NT2/D1 (cell line): Measurements from ENCODE around the gene FBH1.
"Not testable (repeated sequence)": the region's sequence is repeated elsewhere in the genome, so short reads cannot be mapped to it uniquely, and the experiment has no call there.

Source experiments
- DNase-seq: peaks from one replicate; pipeline ENCODE4 v3.0.0-alpha.2; 2011; ENCODE audit warnings: low read depth, low spot score
- H3K27me3 ChIP-seq: 2 replicates; pipeline ENCODE4 v1.6.0; 2011; ENCODE audit warnings: mild to moderate bottlenecking; ENCODE audit not compliant: insufficient read length, insufficient read depth
- H3K36me3 ChIP-seq: 2 replicates; pipeline ENCODE4 v1.6.1; 2011; ENCODE audit warnings: mild to moderate bottlenecking, low read length, mixed read lengths; ENCODE audit not compliant: insufficient read depth, insufficient read length
- H3K4me1 ChIP-seq: 2 replicates; pipeline ENCODE4 v1.5.1; 2011; ENCODE audit not compliant: insufficient read depth, insufficient read length
- H3K4me3 ChIP-seq: 2 replicates; pipeline ENCODE4 v1.5.1; 2011; ENCODE audit warnings: low read depth; ENCODE audit not compliant: insufficient read length
- H3K9ac ChIP-seq: 2 replicates; pipeline ENCODE4 v1.6.0; 2011; ENCODE audit warnings: low read depth; ENCODE audit not compliant: insufficient read length
- H3K9me3 ChIP-seq: 2 replicates; pipeline ENCODE4 v1.5.1; 2011; ENCODE audit warnings: mild to moderate bottlenecking, low read length; ENCODE audit not compliant: insufficient read depth
- SUZ12 ChIP-seq: IDR thresholded peaks from 2 replicates; pipeline ENCODE4 v1.6.1; 2011; ENCODE audit not compliant: insufficient read length, insufficient read depth; ENCODE audit errors: extremely low read depth
- YY1 ChIP-seq: IDR thresholded peaks from 2 replicates; pipeline ENCODE4 v1.6.1; 2011; ENCODE audit not compliant: insufficient read length, insufficient read depth
- ZNF274 ChIP-seq: IDR thresholded peaks from 2 replicates; pipeline ENCODE4 v1.6.1; 2011; ENCODE audit warnings: mild to moderate bottlenecking, low read depth, low read length

The FBH1 gene

DNA sequence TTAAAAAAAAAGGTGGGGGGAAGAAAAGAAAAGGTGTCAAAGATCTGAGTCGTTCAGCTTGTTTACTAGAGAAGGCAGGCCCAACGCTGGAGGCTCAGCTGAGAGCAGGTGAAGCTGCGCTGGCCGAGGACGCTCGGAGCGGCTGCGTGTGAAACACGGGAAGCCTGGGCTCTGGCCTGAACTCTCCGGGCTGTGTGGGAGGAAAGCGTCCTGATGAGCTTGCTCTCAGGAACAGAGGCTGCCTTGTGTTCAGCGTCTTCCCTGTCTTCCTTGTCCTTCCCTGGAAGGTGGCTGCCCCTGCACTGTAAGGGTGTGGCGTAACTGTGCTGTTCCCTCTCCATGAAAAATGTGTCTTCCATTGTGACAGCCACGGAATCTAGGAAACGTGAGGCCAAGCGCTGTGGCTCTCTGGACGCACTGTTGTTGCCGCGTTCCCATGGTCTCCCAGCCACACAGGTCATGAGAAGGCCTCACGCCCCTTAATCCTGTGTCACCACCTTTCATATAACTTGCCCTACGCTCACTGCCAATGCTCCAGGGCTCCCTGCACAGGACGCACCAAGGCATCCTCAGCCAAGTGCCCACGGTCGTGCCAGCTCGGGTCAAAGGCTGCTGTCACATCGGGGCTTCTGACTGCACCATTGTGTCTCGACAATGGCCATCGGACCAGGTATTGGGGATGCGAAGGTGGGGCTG, 71.5 kb downstream of the FBH1 start:
- no peak for DNase-seq
- Histone ChIP-seq H3K4me3 (no peak overlapping the region), H3K36me3 (no peaks in the 10 kb centered on the region), H3K4me1 (no peaks in the 10 kb centered on the region), H3K9ac (no peak overlapping the region), H3K9me3 (no peaks in the 10 kb centered on the region), H3K27me3 (no peaks in the 10 kb centered on the region)
- TF ChIP-seq SUZ12, result no peak
- no peak for TF ChIP-seq ZNF274

DNA sequence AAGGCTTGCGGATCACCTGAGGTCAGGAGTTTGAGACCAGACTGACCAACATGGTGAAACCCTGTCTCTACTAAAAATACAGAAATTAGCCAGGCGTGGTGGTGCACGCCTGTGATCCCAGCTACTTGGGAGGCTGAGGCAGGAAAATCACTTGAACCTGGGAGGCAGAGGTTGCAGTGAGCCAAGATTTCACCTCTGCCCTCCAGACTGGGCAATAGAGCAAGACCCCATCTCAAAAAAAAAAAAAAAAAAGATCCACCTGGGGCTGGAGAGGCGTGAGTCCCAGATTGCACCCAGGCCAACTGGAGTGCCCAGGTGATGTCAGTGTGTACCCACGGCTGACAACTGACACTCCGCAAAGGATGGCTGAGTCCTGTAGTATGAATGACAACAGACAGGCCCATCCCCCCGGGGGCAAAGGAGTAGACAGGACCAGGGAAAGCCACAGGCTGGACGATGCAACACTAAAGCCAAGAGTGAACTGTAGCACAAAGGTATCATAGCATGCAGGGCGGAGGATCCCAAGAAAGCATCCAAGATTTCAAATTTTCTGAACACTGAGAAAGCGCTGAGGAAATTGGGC, 72.4 kb downstream of the FBH1 start:
- H3K27me3 ChIP-seq, H3K4me1 ChIP-seq, H3K4me3 ChIP-seq, H3K36me3 ChIP-seq, H3K9ac ChIP-seq, DNase-seq, H3K9me3 ChIP-seq: not testable (repeated sequence)

DNA sequence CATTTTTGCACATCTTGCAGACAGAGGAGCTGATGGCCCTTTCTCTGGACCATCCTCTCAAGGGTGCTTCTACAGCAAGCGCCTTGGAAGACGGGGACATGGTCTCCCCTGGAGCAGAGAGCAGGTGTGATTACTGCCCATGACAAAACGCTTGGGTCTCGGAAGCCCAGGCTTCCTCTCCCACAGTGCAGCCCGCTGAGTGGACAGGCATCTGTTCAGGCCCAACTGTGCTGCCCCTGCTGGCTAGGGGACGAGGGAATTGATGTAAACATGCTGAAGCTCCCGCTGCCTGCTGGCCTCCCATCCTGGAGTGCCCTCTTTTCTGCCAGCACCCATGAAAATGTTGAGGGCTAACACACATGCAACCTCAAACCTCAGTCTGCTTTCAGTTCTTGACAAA, 73.0 kb downstream of the FBH1 start:
- Histone ChIP-seq H3K36me3 (no peaks in the 10 kb centered on the region), H3K4me3 (no peak overlapping the region), H3K9me3 (no peaks in the 10 kb centered on the region), H3K4me1 (no peaks in the 10 kb centered on the region), H3K27me3 (no peaks in the 10 kb centered on the region), H3K9ac (no peak overlapping the region)
- TF ChIP-seq SUZ12 (no peak), ZNF274 (no peak), YY1 (no peak)
- no peak for DNase-seq

DNA sequence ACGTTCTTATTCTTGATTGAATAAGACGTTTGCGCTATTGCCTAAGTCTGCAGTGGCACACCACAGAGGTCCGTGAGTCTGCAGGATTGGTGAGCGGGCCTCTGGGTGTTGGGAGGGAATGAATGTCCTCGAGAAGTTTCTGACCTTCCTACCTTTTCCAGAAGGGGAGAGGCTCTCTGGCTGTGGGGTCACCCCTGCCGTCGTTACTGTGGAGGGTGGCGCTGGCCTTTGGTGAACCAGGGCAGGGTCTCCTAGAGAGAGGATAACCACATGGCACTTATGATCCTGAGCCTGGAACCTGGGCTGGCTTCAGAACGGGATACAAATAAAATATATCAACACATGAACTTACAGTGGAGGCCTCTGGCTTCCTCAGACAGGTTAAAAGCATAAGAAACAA, 73.5 kb downstream of the FBH1 start:
- no peaks in the 10 kb centered on the region for H3K36me3 ChIP-seq

DNA sequence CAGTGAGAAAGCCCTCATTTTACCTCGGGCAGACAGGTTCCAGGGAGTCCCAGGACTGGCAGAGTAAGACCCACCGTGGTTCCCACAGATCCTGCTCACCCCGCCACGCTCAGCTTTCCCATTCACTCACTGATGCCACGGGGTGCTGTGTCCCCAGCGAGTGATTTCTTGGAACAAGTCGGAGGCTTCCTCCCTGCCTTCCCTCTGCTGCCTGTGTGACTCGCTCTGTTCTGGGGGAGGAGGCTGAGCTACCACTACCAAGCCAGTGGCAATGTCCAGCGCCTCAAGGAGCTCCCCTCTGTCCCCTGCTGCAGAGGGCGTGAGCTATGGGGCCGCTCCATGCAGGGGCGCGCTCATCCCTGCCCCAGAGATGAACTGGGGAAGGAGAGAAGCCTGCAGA, 74.7 kb downstream of the FBH1 start:
- Histone ChIP-seq H3K9ac (no peak overlapping the region), H3K27me3 (no peaks in the 10 kb centered on the region), H3K36me3 (no peaks in the 10 kb centered on the region), H3K9me3 (no peaks in the 10 kb centered on the region), H3K4me3 (no peak overlapping the region), H3K4me1 (no peaks in the 10 kb centered on the region)
- TF ChIP-seq SUZ12, result no peak
- TF ChIP-seq ZNF274, result no peak
- no peak for TF ChIP-seq YY1
- no peak for DNase-seq

More for the DNA sequence above, 73.5 kb downstream of the FBH1 start:
- TF ChIP-seq YY1 (no peak), ZNF274 (no peak)
- no peak for DNase-seq
- no peak overlapping the region for H3K9ac ChIP-seq
- H3K27me3 ChIP-seq, result no peaks in the 10 kb centered on the region
- no peaks in the 10 kb centered on the region for H3K4me1 ChIP-seq
- no peak overlapping the region for H3K4me3 ChIP-seq
- H3K9me3 ChIP-seq, result no peaks in the 10 kb centered on the region

DNA sequence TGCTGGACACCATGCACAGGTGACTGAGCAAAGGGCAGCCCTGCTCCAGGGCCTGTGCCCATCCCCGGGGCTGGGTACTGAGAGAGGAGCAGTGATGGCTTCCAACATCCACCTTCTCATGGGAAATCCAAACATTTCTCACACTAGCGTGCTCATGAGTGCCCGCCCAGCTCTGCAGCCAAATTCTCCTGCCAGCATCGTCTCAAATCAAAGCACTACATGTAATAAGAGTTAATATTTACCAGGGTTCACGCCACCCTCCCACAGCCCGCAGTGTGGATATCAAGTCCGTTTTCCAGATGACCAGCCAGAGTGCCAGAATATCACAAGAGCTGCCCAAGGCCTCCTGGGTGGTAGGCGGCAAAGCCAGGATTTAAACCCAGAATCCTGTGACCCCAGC, 75.2 kb downstream of the FBH1 start:
- no peaks in the 10 kb centered on the region for H3K4me1 ChIP-seq

DNA sequence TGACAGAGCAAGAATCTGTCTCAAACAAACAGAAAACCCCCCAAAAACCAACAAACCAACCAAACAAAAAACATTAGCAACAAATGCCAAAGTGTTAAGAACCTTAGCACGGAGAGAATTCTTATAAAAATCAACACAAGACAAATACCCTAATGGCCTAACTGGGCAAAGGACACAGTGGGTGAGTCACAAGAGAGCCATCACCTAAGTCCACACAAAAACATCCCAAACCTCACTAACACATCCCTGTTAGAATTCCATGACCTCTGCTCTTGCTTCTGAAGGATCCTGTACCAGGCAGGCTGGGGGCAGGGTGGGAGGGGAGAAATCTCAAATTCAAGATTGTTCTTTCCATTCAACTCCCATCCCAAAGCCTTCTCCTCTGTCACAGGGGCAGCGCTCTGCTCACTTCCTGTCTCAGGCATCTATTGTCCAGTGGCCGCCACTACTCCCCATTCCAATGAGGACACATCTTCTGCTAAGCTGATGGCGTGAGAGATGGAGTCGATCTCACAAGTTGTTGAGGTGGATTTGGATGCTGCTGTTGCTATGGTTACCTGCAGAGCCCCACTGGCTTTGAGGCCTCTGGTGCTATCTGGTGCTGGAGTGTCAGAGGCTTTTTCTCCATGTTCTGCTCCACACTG, 78.1 kb downstream of the FBH1 start:
- no peaks in the 10 kb centered on the region for H3K9me3 ChIP-seq
- no peak overlapping the region for H3K4me3 ChIP-seq
- H3K27me3 ChIP-seq, result peaks cover 3% of the 10 kb centered on the region
- no peak for DNase-seq
- H3K4me1 ChIP-seq, result no peaks in the 10 kb centered on the region
- no peaks in the 10 kb centered on the region for H3K36me3 ChIP-seq
- TF ChIP-seq ZNF274, result no peak
- no peak for TF ChIP-seq SUZ12
- TF ChIP-seq YY1, result no peak
- no peak overlapping the region for H3K9ac ChIP-seq

More for the DNA sequence above, 75.2 kb downstream of the FBH1 start:
- Histone ChIP-seq H3K36me3 (no peaks in the 10 kb centered on the region), H3K27me3 (no peaks in the 10 kb centered on the region), H3K4me3 (no peak overlapping the region), H3K9ac (no peak overlapping the region), H3K9me3 (no peaks in the 10 kb centered on the region)
- TF ChIP-seq ZNF274, result no peak
- no peak for TF ChIP-seq SUZ12
- TF ChIP-seq YY1, result no peak
- no peak for DNase-seq
